Measurements from ENCODE around the gene HCLS1.

GRCh38 chr3:121660356-121661171 lies at the start of gene HCLS1:
- TF ChIP-seq MAX (IDR thresholded peaks at IDR 0.05; ENCODE audit: low read depth), result no peak
- TF ChIP-seq JUND (IDR thresholded peaks at IDR 0.05), result no peak
- TF ChIP-seq USF2 (IDR thresholded peaks at IDR 0.05; ENCODE audit: borderline replicate concordance, low read depth, low read length), result no peak
- no peak for TF ChIP-seq REST (IDR thresholded peaks at IDR 0.05; ENCODE audit: low read depth, low read length)
- no peak for TF ChIP-seq EP300 (IDR thresholded peaks at IDR 0.05; ENCODE audit: borderline replicate concordance in 1 of 2, low read depth in 1 of 2, low read length in 1 of 2)
- TF ChIP-seq CTCF (IDR thresholded peaks at IDR 0.05), result no peak
- TF ChIP-seq POLR2AphosphoS5 (IDR thresholded peaks at IDR 0.05; ENCODE audit: low read depth, low read length), result no peak
- no peak for TF ChIP-seq EZH2phosphoT487 (IDR thresholded peaks at IDR 0.05; ENCODE audit: borderline replicate concordance, low read depth)
